ENCODE data around the gene RC3H2.

- TF ChIP-seq POLR2A (IDR thresholded peaks at IDR 0.05; ENCODE audit: low read depth, low read length) = no peak
- no peak for TF ChIP-seq TAF1 (IDR thresholded peaks at IDR 0.05; ENCODE audit: borderline replicate concordance, low read depth, low read length)
- TF ChIP-seq POLR2AphosphoS5 (IDR thresholded peaks at IDR 0.05; ENCODE audit: low read depth, low read length) = no peak
Measured at GRCh38 chr9:122800066-122801060, 104.8 kb downstream of the RC3H2 start, which contains the start of gene OR1K1.
